SH-SY5Y (cell line): ENCODE results near the gene SYP.

Source experiments
- GATA2 ChIP-seq: IDR thresholded peaks from 2 replicates; pipeline ENCODE4 v1.6.1; 2011; ENCODE audit warnings: mild to moderate bottlenecking, low read depth, low read length
- GATA3 ChIP-seq: IDR thresholded peaks from 2 replicates; pipeline ENCODE4 v1.6.1; 2011; ENCODE audit warnings: low read depth, mild to moderate bottlenecking, low read length, moderate library complexity

GRCh38 chrX:49184294-49185281 lies 15.4 kb downstream of the SYP start:
- no peak for TF ChIP-seq GATA2
- TF ChIP-seq GATA3 = no peak
